Subcutaneous adipose tissue (tissue), 4 donors: ENCODE measurements around the gene SEMA4D. TPM values are rescaled to one million over a fixed set of nuclear protein-coding genes. Genes with fewer than 3 reads are reported as not detected.

Experiments used
- total RNA-seq, 4 donors: library from RNA; depleted of rRNA; stranded (reverse); fragments of >200 nt; gene quantifications; one replicate each; pipeline ENCODE4 v1.1.0, GENCODE V29; 2016
- TF ChIP-seq, protein P1 (sequence below): fragments of 450-650 bp; IDR thresholded peaks from one replicate; pipeline ENCODE4 v1.5.1; 2016; ENCODE audit warnings: low read depth, mild to moderate bottlenecking, control low read depth, antibody characterized with exemption, moderate library complexity

Gene SEMA4D
- total RNA-seq, 4 donors from 2014 or later: 6.0 to 18.3 (median 10.9) TPM

DNA sequence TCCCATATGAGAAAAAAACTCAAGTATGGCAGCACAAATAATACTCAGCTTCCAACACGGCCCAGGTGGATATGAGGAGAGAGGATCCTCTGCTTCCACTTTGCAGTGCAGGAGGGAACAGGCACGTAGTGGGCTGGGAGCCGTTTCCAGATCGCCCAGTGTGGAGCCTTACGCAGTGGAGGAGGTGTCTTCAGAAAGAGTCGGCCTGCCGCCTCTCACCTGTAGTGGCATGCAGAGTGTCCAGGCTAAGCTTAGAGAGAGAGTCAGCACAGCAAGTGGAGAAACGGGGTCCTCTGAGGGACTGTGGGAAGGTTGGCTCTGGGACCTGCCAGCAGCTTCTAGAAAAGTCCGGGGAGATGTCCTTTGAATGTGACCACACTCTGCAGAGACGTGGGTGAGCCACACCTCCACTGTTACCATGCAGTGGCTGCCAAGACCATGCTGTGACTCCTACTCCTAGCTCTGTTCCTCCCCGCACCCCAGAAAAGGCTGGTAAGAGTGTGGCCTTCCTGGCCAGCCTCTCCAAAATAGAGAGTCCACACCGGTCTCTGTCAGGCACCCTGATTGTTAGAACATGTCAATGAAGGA, 3.5 kb upstream of the SEMA4D start:
- TF ChIP-seq, protein P1, sequence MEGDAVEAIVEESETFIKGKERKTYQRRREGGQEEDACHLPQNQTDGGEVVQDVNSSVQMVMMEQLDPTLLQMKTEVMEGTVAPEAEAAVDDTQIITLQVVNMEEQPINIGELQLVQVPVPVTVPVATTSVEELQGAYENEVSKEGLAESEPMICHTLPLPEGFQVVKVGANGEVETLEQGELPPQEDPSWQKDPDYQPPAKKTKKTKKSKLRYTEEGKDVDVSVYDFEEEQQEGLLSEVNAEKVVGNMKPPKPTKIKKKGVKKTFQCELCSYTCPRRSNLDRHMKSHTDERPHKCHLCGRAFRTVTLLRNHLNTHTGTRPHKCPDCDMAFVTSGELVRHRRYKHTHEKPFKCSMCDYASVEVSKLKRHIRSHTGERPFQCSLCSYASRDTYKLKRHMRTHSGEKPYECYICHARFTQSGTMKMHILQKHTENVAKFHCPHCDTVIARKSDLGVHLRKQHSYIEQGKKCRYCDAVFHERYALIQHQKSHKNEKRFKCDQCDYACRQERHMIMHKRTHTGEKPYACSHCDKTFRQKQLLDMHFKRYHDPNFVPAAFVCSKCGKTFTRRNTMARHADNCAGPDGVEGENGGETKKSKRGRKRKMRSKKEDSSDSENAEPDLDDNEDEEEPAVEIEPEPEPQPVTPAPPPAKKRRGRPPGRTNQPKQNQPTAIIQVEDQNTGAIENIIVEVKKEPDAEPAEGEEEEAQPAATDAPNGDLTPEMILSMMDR: no peak

DNA sequence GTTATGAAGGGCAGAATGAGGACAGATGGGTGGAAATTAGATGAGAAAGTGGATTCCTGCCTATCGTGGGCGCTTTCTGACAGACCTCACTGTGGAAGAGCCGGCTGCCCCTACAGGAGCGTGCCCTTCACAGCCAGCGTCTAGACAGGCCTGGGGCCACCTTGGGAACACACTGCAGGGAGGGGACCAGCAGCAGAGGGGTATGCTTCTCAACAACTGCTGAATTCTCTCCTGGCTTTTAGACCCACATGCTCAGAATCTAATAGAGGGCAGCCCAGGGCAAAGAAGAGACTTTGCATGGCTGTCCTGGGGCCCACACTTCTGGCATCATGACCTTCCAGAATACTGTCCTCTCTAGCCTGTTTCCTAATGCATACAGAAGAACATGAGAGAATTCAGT, 2.1 kb upstream of the SEMA4D start:
- TF ChIP-seq, protein P1: no peak

DNA sequence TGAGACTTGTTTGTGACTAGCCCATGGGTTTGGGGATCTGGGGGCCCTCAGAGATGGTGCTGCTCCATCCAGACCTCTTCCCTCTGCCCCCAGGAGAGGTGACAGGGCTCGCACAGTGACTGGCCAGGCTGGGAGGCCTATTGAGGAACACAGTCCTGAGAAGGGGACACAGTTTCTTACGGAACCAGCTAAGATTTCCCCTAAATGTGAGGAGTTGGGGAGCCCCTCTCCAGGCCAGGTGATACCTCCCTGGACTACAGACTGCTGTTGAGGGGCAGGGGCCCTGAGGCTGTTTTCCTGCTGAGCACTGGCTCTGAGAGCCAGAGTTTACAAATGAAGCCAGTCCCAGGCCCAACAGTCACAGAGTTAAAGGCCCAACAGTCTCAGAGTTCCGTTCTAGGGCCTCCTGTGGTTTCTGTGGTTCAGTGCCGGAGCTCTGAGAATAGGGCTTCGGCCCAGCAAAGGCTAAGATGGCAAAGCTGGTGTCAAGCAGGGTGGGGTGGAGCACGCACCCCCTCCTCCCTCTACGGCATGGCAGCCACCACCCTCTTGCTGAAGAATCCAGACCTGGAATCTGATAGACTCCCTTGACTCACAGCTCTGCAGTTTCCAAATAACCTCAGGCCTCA, 1.1 kb upstream of the SEMA4D start:
- TF ChIP-seq, protein P1: no peak

- TF ChIP-seq, protein P1: no peak
Measured at GRCh38 chr9:89497257-89497963, 503 bp downstream of the SEMA4D start.

GRCh38 chr9:89496645-89497256, 1.2 kb downstream of the SEMA4D start:
- TF ChIP-seq, protein P1: no peak

DNA sequence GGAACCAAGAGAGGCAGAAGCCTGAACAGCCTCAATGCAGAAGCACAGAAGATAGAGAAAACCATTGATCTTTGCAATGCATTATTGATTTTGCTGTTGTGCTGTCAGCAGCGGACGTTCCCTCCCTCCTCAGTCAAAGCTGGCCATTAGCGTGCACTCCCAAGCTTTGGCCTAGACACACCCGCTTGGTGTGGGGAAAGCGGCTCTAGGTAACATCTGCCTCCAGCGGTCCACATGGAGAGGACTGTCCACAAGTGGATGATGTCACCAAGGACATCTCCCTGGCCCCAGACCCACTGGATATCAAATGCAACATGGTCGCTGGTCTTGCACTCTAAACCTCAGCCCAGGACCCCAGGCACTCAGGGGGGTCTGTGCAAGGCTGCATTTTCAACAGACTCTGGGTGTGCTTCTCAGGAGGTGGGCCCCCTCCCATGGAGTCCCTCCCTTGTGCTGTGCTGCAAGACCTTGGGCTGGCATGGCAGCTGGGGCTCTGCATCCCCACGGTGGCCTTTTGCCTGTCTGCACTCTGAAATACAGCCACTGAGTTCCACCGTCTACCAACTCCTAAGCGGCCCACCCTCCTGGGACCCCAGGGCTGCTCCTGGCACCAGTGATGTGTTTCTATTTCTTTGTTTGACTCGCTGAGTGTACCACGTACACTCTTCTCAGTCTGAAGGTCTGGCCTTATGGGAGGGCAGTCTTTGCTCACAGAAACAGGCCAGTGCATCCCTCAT, 1.9 kb downstream of the SEMA4D start:
- TF ChIP-seq, protein P1: no peak
